ENCODE measurements around the gene PRKAG2. TPM values are rescaled to one million over a fixed set of nuclear protein-coding genes. Genes with fewer than 3 reads are reported as not detected.
A peak's percentile ranks its signal among the peaks of the same experiment; 100 is the strongest.

Gene PRKAG2
- total RNA-seq, 1 donor from 2014 or later: 35.6 TPM

- no peak for ATAC-seq
- DNase-seq: no peak
- H3K36me3 ChIP-seq: peaks cover 7% of the 10 kb centered on the region
- intact Hi-C loops (cut with DNase I): no loop called here
- no peaks in the 10 kb centered on the region for H3K9me3 ChIP-seq
- H3K4me3 ChIP-seq: peak overlapping the region; percentile 61
- no peak for TF ChIP-seq CTCF (IDR thresholded peaks at IDR 0.05)
- H3K27ac ChIP-seq: peak overlapping the region; percentile 76
- peaks cover 13% of the 10 kb centered on the region for H3K4me1 ChIP-seq
- H3K27me3 ChIP-seq: no peaks in the 10 kb centered on the region
Observed at GRCh38 chr7:151631570-151631952, 245.4 kb downstream of the PRKAG2 start.

GRCh38 chr7:151630851-151631569 lies 245.9 kb downstream of the PRKAG2 start:
- TF ChIP-seq CTCF (IDR thresholded peaks at IDR 0.05): no peak
- intact Hi-C loops (cut with DNase I): no loop called here
- ATAC-seq: no peak
- H3K9me3 ChIP-seq: no peaks in the 10 kb centered on the region
- no peak for DNase-seq
- peaks cover 7% of the 10 kb centered on the region for H3K36me3 ChIP-seq
- peaks cover 13% of the 10 kb centered on the region for H3K4me1 ChIP-seq
- H3K4me3 ChIP-seq: peak overlapping the region; percentile 61
- no peaks in the 10 kb centered on the region for H3K27me3 ChIP-seq
- peak overlapping the region; percentile 76 for H3K27ac ChIP-seq

DNA sequence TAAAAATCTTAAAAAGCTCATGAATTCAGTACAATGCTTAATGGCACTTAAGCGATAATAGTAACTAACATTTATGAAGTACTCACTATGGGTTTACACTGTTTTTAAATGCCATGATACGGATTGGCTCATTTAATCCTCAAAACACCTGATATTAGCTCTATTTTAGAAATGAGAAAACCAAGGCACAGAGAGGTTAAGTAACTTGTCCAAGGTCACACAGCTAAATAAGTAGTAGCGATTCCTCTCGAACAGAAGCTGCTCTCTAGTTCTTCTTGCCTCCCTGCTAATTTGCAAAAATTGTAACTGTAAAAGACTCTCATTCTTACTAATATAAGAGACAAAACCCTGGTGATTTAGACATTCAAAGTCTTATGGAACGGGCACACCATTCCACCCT lies 246.6 kb downstream of the PRKAG2 start:
- no peaks in the 10 kb centered on the region for H3K9me3 ChIP-seq
- peak overlapping the region; percentile 61 for H3K4me3 ChIP-seq
- DNase-seq (no peak), ATAC-seq (no peak)
- peaks cover 13% of the 10 kb centered on the region for H3K4me1 ChIP-seq
- no peaks in the 10 kb centered on the region for H3K27me3 ChIP-seq
- no peak for TF ChIP-seq CTCF (IDR thresholded peaks at IDR 0.05)
- H3K27ac ChIP-seq: no peak overlapping the region
- intact Hi-C loops (cut with DNase I): no loop called here
- peaks cover 7% of the 10 kb centered on the region for H3K36me3 ChIP-seq

DNA sequence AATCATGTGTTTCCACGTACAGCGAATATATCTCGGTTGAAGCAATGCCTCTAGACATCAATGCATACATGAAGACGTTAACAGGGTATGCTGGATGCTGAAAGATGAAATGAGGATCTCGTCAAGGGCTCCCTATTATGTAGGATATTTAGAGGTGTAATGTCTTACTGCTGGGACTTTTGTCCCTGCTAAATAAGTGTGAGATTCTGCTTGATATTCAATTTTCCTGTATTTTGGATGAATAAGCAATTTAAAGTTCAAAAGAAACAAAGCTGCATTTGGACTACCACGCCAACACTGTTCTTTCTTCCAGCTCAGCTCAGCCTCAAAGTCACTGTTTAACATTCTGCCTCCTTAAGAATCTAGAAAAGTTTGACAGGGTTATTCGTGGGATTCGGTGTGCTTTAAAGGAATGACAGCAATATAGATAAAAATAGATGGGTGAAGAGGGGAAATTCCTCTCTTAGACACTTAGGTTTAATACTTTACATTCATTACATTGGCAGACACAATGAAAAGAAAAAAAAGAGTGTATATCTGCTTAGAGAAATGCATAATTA lies 247.1 kb downstream of the PRKAG2 start:
- H3K4me3 ChIP-seq: no peak overlapping the region

GRCh38 chr7:151628846-151629604 lies 247.9 kb downstream of the PRKAG2 start:
- Histone ChIP-seq H3K4me3 (no peak overlapping the region), H3K9me3 (no peaks in the 10 kb centered on the region), H3K36me3 (peaks cover 7% of the 10 kb centered on the region), H3K27ac (no peak overlapping the region), H3K27me3 (no peaks in the 10 kb centered on the region), H3K4me1 (peaks cover 13% of the 10 kb centered on the region)
- DNase-seq (no peak), ATAC-seq (no peak)
- intact Hi-C loops (cut with DNase I): loop anchor here (10.0 kb wide), 1 partner anchor 126 kb away; no protein-coding TSS in a partner anchor
- no peak for TF ChIP-seq CTCF (IDR thresholded peaks at IDR 0.05)

More for the DNA sequence above, 247.1 kb downstream of the PRKAG2 start:
- intact Hi-C loops (cut with DNase I): loop anchor here (10.0 kb wide), 1 partner anchor 125 kb away; no protein-coding TSS in a partner anchor
- Histone ChIP-seq H3K36me3 (peaks cover 7% of the 10 kb centered on the region), H3K9me3 (no peaks in the 10 kb centered on the region), H3K27me3 (no peaks in the 10 kb centered on the region), H3K4me1 (peaks cover 13% of the 10 kb centered on the region), H3K27ac (no peak overlapping the region)
- DNase-seq (no peak), ATAC-seq (no peak)
- TF ChIP-seq CTCF (IDR thresholded peaks at IDR 0.05): no peak

Data from upper lobe of right lung (tissue), 1 donor.